Activated naive CD4-positive, alpha-beta T cell treated with anti-CD3 and anti-CD28 coated beads, Interleukin-2, amount 50 U/mL, for 24 hours (primary cell): ENCODE results near the gene LMCD1.

Experiments used
- H3K27ac Mint-ChIP-seq: one replicate; pipeline ENCODE4 v1.8.0; 2021; ENCODE audit warnings: mild to moderate bottlenecking, mixed read lengths
- H3K27me3 Mint-ChIP-seq: one replicate; pipeline ENCODE4 v1.8.0; 2021; ENCODE audit warnings: mixed read lengths
- H3K36me3 Mint-ChIP-seq: one replicate; pipeline ENCODE4 v1.8.0; 2021; ENCODE audit warnings: mixed read lengths
- H3K4me1 Mint-ChIP-seq: one replicate; pipeline ENCODE4 v1.8.0; 2021; ENCODE audit warnings: mixed read lengths
- H3K4me3 Mint-ChIP-seq: one replicate; pipeline ENCODE4 v1.8.0; 2021; ENCODE audit warnings: mild to moderate bottlenecking, mixed read lengths
- H3K9me3 Mint-ChIP-seq: one replicate; pipeline ENCODE4 v1.8.0; 2021; ENCODE audit warnings: mixed read lengths

LMCD1 gene

GRCh38 chr3:8532251-8532871 is 30.7 kb downstream of the LMCD1 start:
- Mint-ChIP-seq H3K27me3 (peaks cover 5% of the 10 kb centered on the region), H3K4me3 (no peak overlapping the region), H3K36me3 (no peaks in the 10 kb centered on the region), H3K27ac (no peak overlapping the region), H3K4me1 (no peaks in the 10 kb centered on the region), H3K9me3 (no peaks in the 10 kb centered on the region)

GRCh38 chr3:8536096-8537056 is 34.8 kb downstream of the LMCD1 start:
- H3K36me3 Mint-ChIP-seq = no peaks in the 10 kb centered on the region
- H3K27me3 Mint-ChIP-seq = peaks cover 2% of the 10 kb centered on the region
- no peaks in the 10 kb centered on the region for H3K4me1 Mint-ChIP-seq
- no peaks in the 10 kb centered on the region for H3K9me3 Mint-ChIP-seq
- H3K4me3 Mint-ChIP-seq = no peak overlapping the region
- no peak overlapping the region for H3K27ac Mint-ChIP-seq

GRCh38 chr3:8537440-8537839 is 35.8 kb downstream of the LMCD1 start:
- Mint-ChIP-seq H3K4me3 (no peak overlapping the region), H3K36me3 (no peaks in the 10 kb centered on the region), H3K9me3 (no peaks in the 10 kb centered on the region), H3K4me1 (no peaks in the 10 kb centered on the region), H3K27ac (no peak overlapping the region), H3K27me3 (peaks cover 2% of the 10 kb centered on the region)

- H3K36me3 Mint-ChIP-seq = no peaks in the 10 kb centered on the region
- no peak overlapping the region for H3K4me3 Mint-ChIP-seq
- no peak overlapping the region for H3K27ac Mint-ChIP-seq
- H3K27me3 Mint-ChIP-seq = peaks cover 2% of the 10 kb centered on the region
- no peaks in the 10 kb centered on the region for H3K9me3 Mint-ChIP-seq
- H3K4me1 Mint-ChIP-seq = no peaks in the 10 kb centered on the region
Measured at GRCh38 chr3:8538223-8538622, 36.6 kb downstream of the LMCD1 start.

GRCh38 chr3:8538913-8539312 is 37.3 kb downstream of the LMCD1 start:
- Mint-ChIP-seq H3K4me1 (no peaks in the 10 kb centered on the region), H3K27me3 (peaks cover 2% of the 10 kb centered on the region), H3K27ac (no peak overlapping the region), H3K36me3 (no peaks in the 10 kb centered on the region), H3K4me3 (no peak overlapping the region), H3K9me3 (no peaks in the 10 kb centered on the region)

GRCh38 chr3:8539419-8539818 is 37.8 kb downstream of the LMCD1 start:
- Mint-ChIP-seq H3K36me3 (no peaks in the 10 kb centered on the region), H3K4me1 (no peaks in the 10 kb centered on the region), H3K27me3 (peaks cover 2% of the 10 kb centered on the region), H3K9me3 (no peaks in the 10 kb centered on the region), H3K27ac (no peak overlapping the region), H3K4me3 (no peak overlapping the region)

GRCh38 chr3:8540456-8540855 is 38.8 kb downstream of the LMCD1 start:
- H3K36me3 Mint-ChIP-seq = no peaks in the 10 kb centered on the region
- H3K27ac Mint-ChIP-seq = no peak overlapping the region
- H3K27me3 Mint-ChIP-seq = peaks cover 2% of the 10 kb centered on the region
- no peaks in the 10 kb centered on the region for H3K4me1 Mint-ChIP-seq
- no peak overlapping the region for H3K4me3 Mint-ChIP-seq
- no peaks in the 10 kb centered on the region for H3K9me3 Mint-ChIP-seq

GRCh38 chr3:8541486-8541885 is 39.9 kb downstream of the LMCD1 start:
- Mint-ChIP-seq H3K27me3 (peaks cover 2% of the 10 kb centered on the region), H3K27ac (no peak overlapping the region), H3K36me3 (no peaks in the 10 kb centered on the region), H3K4me1 (no peaks in the 10 kb centered on the region), H3K4me3 (no peak overlapping the region), H3K9me3 (no peaks in the 10 kb centered on the region)

- Mint-ChIP-seq H3K4me1 (no peaks in the 10 kb centered on the region), H3K36me3 (no peaks in the 10 kb centered on the region), H3K27ac (no peak overlapping the region), H3K9me3 (no peaks in the 10 kb centered on the region), H3K4me3 (no peak overlapping the region), H3K27me3 (peaks cover 2% of the 10 kb centered on the region)
Measured at GRCh38 chr3:8542190-8543135, 40.8 kb downstream of the LMCD1 start.

GRCh38 chr3:8546609-8547008 is 45.0 kb downstream of the LMCD1 start:
- H3K9me3 Mint-ChIP-seq = no peaks in the 10 kb centered on the region
- H3K27ac Mint-ChIP-seq = no peak overlapping the region
- no peaks in the 10 kb centered on the region for H3K27me3 Mint-ChIP-seq
- no peaks in the 10 kb centered on the region for H3K4me1 Mint-ChIP-seq
- H3K36me3 Mint-ChIP-seq = no peaks in the 10 kb centered on the region
- H3K4me3 Mint-ChIP-seq = no peak overlapping the region

- H3K36me3 Mint-ChIP-seq = no peaks in the 10 kb centered on the region
- H3K27ac Mint-ChIP-seq = no peak overlapping the region
- H3K4me1 Mint-ChIP-seq = no peaks in the 10 kb centered on the region
- no peak overlapping the region for H3K4me3 Mint-ChIP-seq
- H3K9me3 Mint-ChIP-seq = no peaks in the 10 kb centered on the region
- H3K27me3 Mint-ChIP-seq = no peaks in the 10 kb centered on the region
Measured at GRCh38 chr3:8548502-8549275, 47.1 kb downstream of the LMCD1 start.

- Mint-ChIP-seq H3K36me3 (no peaks in the 10 kb centered on the region), H3K4me3 (no peak overlapping the region), H3K27me3 (no peaks in the 10 kb centered on the region), H3K27ac (no peak overlapping the region), H3K4me1 (no peaks in the 10 kb centered on the region), H3K9me3 (no peaks in the 10 kb centered on the region)
Measured at GRCh38 chr3:8549354-8549753, 47.7 kb downstream of the LMCD1 start.

GRCh38 chr3:8550611-8551010 is 49.0 kb downstream of the LMCD1 start:
- Mint-ChIP-seq H3K9me3 (no peaks in the 10 kb centered on the region), H3K4me1 (no peaks in the 10 kb centered on the region), H3K36me3 (no peaks in the 10 kb centered on the region), H3K27ac (no peak overlapping the region), H3K4me3 (no peak overlapping the region), H3K27me3 (no peaks in the 10 kb centered on the region)

GRCh38 chr3:8552223-8552762 is 50.7 kb downstream of the LMCD1 start:
- Mint-ChIP-seq H3K4me3 (no peak overlapping the region), H3K9me3 (no peaks in the 10 kb centered on the region), H3K27ac (no peak overlapping the region), H3K36me3 (no peaks in the 10 kb centered on the region), H3K27me3 (no peaks in the 10 kb centered on the region), H3K4me1 (no peaks in the 10 kb centered on the region)

GRCh38 chr3:8553405-8553804 is 51.8 kb downstream of the LMCD1 start:
- Mint-ChIP-seq H3K9me3 (no peaks in the 10 kb centered on the region), H3K4me1 (no peaks in the 10 kb centered on the region), H3K36me3 (no peaks in the 10 kb centered on the region), H3K27me3 (peaks cover 1% of the 10 kb centered on the region), H3K27ac (no peak overlapping the region), H3K4me3 (no peak overlapping the region)
